HEK293 (cell line): ENCODE data around the gene IMPDH1.

Source experiments
- BCL11A ChIP-seq: fragments of 450-650 bp; formaldehyde crosslinking; IDR thresholded peaks from 2 replicates; pipeline ENCODE4 v1.5.1; 2016; ENCODE audit warnings: low read depth, missing biosample characterization, missing genetic modification characterization
- PRDM2 ChIP-seq: fragments of 450-650 bp; formaldehyde crosslinking; IDR thresholded peaks from 2 replicates; pipeline ENCODE4 v1.5.1; 2016; ENCODE audit warnings: missing biosample characterization, missing genetic modification characterization, borderline replicate concordance
- SP7 ChIP-seq: fragments of 450-650 bp; formaldehyde crosslinking; IDR thresholded peaks from 2 replicates; pipeline ENCODE4 v1.5.1; 2016; ENCODE audit warnings: missing biosample characterization, missing genetic modification characterization
- TSHZ1 ChIP-seq: fragments of 450-650 bp; formaldehyde crosslinking; IDR thresholded peaks from 2 replicates; pipeline ENCODE4 v1.5.1; 2016; ENCODE audit warnings: missing biosample characterization, missing genetic modification characterization, borderline replicate concordance
- ZBTB10 ChIP-seq: fragments of 450-650 bp; formaldehyde crosslinking; IDR thresholded peaks from 2 replicates; pipeline ENCODE4 v1.5.1; 2016; ENCODE audit warnings: missing biosample characterization, missing genetic modification characterization
- ZBTB20 ChIP-seq: fragments of 450-650 bp; formaldehyde crosslinking; IDR thresholded peaks from 2 replicates; pipeline ENCODE4 v1.5.1; 2016; ENCODE audit warnings: missing biosample characterization, missing genetic modification characterization
- ZBTB49 ChIP-seq: fragments of 450-650 bp; formaldehyde crosslinking; IDR thresholded peaks from 2 replicates; pipeline ENCODE4 v1.5.1; 2016; ENCODE audit warnings: missing biosample characterization, missing genetic modification characterization, low read depth
- ZEB2 ChIP-seq: fragments of 450-650 bp; formaldehyde crosslinking; IDR thresholded peaks from 2 replicates; pipeline ENCODE4 v1.5.1; 2016; ENCODE audit warnings: missing biosample characterization, missing genetic modification characterization
- ZFP3 ChIP-seq: fragments of 450-650 bp; formaldehyde crosslinking; IDR thresholded peaks from 2 replicates; pipeline ENCODE4 v1.5.1; 2016; ENCODE audit warnings: low read depth, missing biosample characterization, missing genetic modification characterization
- ZFP37 ChIP-seq: fragments of 450-650 bp; formaldehyde crosslinking; IDR thresholded peaks from 2 replicates; pipeline ENCODE4 v1.5.1; 2016; ENCODE audit warnings: missing biosample characterization, missing genetic modification characterization
- ZNF2 ChIP-seq: fragments of 450-650 bp; formaldehyde crosslinking; IDR thresholded peaks from 2 replicates; pipeline ENCODE4 v1.5.1; 2016; ENCODE audit warnings: missing biosample characterization, missing genetic modification characterization
- ZNF202 ChIP-seq: fragments of 450-650 bp; formaldehyde crosslinking; IDR thresholded peaks from 2 replicates; pipeline ENCODE4 v1.5.1; 2016; ENCODE audit warnings: missing biosample characterization, missing genetic modification characterization, borderline replicate concordance
- ZNF221 ChIP-seq: fragments of 450-650 bp; formaldehyde crosslinking; IDR thresholded peaks from 2 replicates; pipeline ENCODE4 v1.5.1; 2017; ENCODE audit warnings: missing biosample characterization, missing genetic modification characterization, borderline replicate concordance
- ZNF302 ChIP-seq: fragments of 450-650 bp; formaldehyde crosslinking; IDR thresholded peaks from 2 replicates; pipeline ENCODE4 v1.5.1; 2016; ENCODE audit warnings: missing biosample characterization, missing genetic modification characterization, low read depth
- ZNF366 ChIP-seq: fragments of 450-650 bp; formaldehyde crosslinking; conservative IDR thresholded peaks from 2 replicates; pipeline ENCODE4 v1.5.1; 2016; ENCODE audit warnings: missing biosample characterization, missing genetic modification characterization
- ZNF394 ChIP-seq: fragments of 450-650 bp; formaldehyde crosslinking; IDR thresholded peaks from 2 replicates; pipeline ENCODE4 v1.5.1; 2016; ENCODE audit warnings: missing biosample characterization, missing genetic modification characterization, mild to moderate bottlenecking, moderate library complexity, borderline replicate concordance
- ZNF416 ChIP-seq: fragments of 450-650 bp; formaldehyde crosslinking; IDR thresholded peaks from 2 replicates; pipeline ENCODE4 v1.5.1; 2016; ENCODE audit warnings: missing biosample characterization, missing genetic modification characterization
- ZNF530 ChIP-seq: fragments of 450-650 bp; formaldehyde crosslinking; IDR thresholded peaks from 2 replicates; pipeline ENCODE4 v1.5.1; 2016; ENCODE audit warnings: low read depth, missing biosample characterization, missing genetic modification characterization
- ZNF704 ChIP-seq: fragments of 450-650 bp; formaldehyde crosslinking; IDR thresholded peaks from 2 replicates; pipeline ENCODE4 v1.5.1; 2016; ENCODE audit warnings: missing biosample characterization, missing genetic modification characterization
- ZNF707 ChIP-seq: fragments of 450-650 bp; formaldehyde crosslinking; IDR thresholded peaks from 2 replicates; pipeline ENCODE4 v1.5.1; 2016; ENCODE audit warnings: missing biosample characterization, missing genetic modification characterization
- ZNF830 ChIP-seq: fragments of 450-650 bp; IDR thresholded peaks from 2 replicates; pipeline ENCODE4 v1.5.0; 2018; ENCODE audit warnings: missing biosample characterization, missing genetic modification characterization, low read depth, mild to moderate bottlenecking, moderate library complexity

The IMPDH1 gene

GRCh38 chr7:128343554-128344430, 66.0 kb downstream of the IMPDH1 start, which contains the start of gene RBM28 (continued):
- 0 out of 2 replicates have a peak, but pooled peaks have one; percentile 59 for TF ChIP-seq ZBTB20 (tag by site-specific recombination)
- TF ChIP-seq ZNF202 (tag by site-specific recombination), result no peak
- TF ChIP-seq BCL11A, result no peak
- no peak for TF ChIP-seq TSHZ1 (tag by site-specific recombination)
- TF ChIP-seq SP7 (tag by site-specific recombination), result peak; percentile 92
- TF ChIP-seq ZBTB10 (tag by site-specific recombination), result no peak
- no peak for TF ChIP-seq ZNF704 (tag by site-specific recombination)
- TF ChIP-seq PRDM2, result no peak
- peak; percentile 97 for TF ChIP-seq ZFP37 (tag by site-specific recombination)
- TF ChIP-seq ZNF830 (tag by site-specific recombination), result no peak
- TF ChIP-seq ZNF221 (tag by site-specific recombination), result no peak
- no peak for TF ChIP-seq ZNF530 (tag by site-specific recombination)
- TF ChIP-seq ZFP3 (tag by site-specific recombination), result no peak
- TF ChIP-seq ZNF302 (tag by site-specific recombination), result no peak
- no peak for TF ChIP-seq ZNF707 (tag by site-specific recombination)
- TF ChIP-seq ZNF366 (tag by site-specific recombination), result peak; percentile 49
- TF ChIP-seq ZNF394 (tag by site-specific recombination), result peak; percentile 76
- peak; percentile 78 for TF ChIP-seq ZEB2 (tag by site-specific recombination)
- TF ChIP-seq ZNF416 (tag by site-specific recombination), result no peak
- peak; percentile 99 for TF ChIP-seq ZNF2 (tag by site-specific recombination)
- no peak for TF ChIP-seq ZBTB49 (tag by site-specific recombination)
